ENCODE data around the gene TRIM25. TPM values are rescaled to one million over a fixed set of nuclear protein-coding genes. Genes with fewer than 3 reads are reported as not detected.

Gene TRIM25
- total RNA-seq, 1 experiment from 2014 or later = 36.4 TPM

DNA sequence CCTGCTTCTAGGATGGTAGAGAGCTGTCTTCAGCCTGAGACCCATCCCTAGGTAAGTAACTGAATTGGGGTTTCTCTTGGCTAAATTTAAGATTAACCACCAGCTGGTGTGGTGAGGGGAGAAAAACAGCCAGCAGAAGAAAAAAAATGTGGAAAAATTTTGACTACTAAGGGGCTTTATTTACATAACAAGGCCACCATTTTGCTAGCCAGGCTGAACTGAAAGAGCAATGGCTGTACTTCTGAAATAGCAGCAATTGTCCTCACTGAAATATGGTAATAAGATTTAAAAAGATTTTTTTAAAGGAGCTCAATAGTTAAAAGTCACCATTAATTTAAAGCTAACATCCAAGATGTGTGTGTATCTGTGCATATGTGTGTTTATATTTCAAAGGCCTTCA lies 12.4 kb upstream of the TRIM25 start:
- no peak for DNase-seq (ENCODE audit: low read depth)

DNA sequence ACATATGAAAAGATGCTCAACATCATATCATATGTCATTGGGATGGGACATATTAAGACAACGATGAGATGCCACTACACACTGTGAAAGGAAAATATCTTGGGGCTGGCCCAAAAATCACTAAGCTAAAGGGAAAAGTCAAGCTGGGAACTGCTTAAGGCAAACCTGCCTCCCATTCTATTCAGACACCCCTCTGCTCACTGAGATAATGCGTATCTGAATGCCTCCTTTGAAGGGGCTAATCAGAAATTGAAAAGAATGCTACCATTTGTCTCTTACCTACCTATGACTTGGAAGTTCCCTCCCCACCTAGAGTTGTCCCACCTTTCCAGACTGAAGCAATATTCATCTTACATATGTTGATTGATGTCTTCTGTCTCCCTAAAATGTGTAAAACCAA lies 11.2 kb upstream of the TRIM25 start:
- DNase-seq (ENCODE audit: low read depth) = no peak

DNA sequence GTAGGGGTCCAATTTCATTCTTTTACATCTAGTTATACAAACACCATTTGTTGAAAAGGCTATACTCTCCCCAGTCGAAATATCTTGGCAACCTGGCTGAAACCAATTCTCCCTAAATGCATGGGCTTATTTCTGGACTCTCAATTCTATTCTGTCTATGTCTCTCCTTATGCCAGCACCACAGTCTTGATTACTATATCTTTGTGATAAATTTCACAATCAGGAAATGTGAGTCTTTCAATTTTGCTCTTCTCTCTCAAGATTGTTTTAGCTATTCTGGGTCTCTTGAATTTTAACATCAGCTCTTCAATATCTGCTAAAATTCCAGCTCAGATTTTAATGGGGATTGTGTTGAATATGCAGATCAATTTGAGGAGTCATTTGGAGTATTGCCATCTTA lies 5.9 kb upstream of the TRIM25 start:
- no peak for DNase-seq (ENCODE audit: low read depth)

DNA sequence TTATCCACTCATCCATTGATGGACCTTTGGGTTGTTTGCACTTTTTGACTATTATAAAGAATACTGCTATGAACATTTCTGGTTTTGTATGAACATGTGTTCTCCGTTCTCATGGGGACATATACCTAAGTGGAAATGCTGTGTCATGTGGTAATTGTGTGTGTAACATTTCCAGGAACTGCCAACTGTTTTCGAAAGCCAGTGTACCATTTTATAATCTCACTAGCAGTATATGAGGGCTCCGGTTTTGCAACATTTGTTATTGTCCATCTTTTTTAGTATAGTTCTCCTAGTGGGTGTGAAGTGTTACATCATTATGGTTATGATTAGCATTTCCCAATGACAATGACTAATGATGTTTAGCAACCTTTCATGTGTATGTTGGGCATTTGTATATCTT lies 5.1 kb upstream of the TRIM25 start:
- DNase-seq (ENCODE audit: low read depth) = no peak

DNA sequence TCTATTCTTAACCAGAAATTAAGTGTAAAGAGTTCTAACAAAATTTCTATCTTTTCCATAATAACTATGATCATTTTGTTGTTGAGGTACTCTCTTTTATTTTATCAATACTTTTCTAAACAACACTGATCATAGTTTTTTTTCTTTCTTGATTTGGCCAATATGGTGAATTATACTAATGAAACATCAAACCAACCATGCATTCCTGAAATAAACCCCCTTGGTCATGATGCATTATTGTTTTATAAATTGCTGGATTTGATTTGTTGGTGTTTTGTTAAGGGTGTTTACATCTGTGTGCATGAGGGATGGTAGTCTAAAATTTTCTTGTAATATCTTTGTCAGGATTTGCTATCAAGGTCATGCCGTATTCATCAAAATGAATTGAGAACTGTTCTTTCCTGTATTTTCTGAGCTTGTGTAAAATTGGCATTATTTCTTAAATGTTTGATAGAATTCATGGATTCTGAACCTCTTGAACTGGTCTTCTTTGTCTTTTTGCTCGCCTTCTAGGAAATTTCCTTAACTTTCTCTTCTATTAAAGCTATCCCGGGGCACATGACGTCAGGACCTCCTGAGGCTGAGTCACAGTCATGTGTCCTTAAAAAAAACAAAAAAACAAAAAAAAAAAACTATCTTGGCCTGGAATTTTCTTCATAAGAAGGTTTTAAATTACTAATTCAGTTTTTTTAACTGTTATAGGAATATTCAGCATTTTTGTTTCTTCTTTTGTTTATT lies 3.9 kb upstream of the TRIM25 start:
- DNase-seq (ENCODE audit: low read depth) = no peak

DNA sequence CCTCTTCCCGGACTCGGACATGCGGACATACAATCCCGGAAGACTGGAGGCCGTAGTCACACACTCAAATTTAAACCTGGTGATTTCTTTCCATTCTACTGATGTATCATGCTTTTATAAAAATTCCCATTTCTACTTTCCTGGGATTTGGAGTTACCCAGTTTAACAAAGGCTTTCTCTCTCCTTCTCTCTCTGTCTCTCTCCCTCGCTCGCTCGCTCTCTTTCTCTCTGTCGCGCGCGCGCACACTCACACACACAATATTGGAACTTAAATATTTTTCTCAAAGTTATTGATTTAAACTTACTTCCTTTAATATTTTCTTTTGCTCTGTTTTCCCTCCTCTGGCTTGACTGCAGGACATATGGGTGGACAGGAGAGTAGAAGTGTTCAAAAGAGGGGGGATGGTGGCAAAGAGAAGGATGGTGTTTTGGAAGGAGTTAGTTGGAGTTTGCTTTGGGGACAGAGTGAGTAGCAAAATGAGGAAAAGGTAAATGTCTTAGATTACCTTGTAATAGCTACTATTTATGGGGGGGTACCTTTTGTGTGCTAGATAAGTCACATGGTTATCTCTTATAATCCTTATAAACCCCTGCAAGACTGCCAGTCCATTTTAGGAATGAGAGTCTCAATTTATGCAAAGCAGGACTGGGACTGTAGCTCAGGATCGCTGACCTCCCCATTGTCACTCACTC lies 878 bp upstream of the TRIM25 start:
- DNase-seq (ENCODE audit: low read depth) = peak; percentile 27

DNA sequence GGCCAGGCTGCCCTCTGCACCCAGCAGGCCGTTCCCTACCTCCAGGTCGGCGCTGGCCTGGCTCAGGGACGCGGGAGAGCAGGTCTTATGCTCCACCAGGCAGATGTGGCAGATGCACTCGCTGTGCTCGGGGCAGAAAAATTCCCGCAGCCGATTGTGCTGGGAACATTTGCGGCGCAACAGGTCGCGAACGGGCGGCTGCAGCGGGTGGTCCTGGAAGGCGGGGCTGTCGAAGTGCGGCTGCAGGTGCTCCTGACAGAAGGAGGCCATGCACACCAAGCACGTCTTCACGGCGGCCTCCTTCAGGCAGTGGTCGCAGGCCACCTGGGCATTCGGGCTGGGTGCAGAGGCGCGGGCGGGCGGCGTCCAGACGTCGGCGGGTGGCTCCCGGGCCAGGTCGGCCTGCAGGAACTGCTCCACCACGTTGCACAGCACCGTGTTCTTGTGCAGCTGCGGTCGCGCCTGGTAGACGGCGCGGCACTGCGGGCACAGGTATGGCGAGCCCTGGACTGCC lies 439 bp downstream of the TRIM25 start:
- DNase-seq (ENCODE audit: low read depth) = no peak

DNA sequence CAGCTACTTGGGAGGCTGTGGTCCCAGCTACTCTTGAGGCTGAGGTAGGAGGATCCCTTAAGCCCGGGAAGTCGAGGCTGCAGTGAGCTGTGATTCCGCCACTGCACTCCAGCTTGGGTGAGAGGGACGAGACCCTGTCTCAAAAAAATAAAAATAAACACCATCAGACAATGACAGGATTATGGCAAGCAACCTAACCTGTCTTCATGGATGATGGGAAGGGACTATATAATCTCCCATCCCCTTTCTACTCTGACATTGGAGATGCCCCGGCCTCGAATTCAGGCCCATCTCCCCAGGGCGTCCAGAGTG lies 893 bp downstream of the TRIM25 start:
- DNase-seq (ENCODE audit: low read depth) = no peak

DNA sequence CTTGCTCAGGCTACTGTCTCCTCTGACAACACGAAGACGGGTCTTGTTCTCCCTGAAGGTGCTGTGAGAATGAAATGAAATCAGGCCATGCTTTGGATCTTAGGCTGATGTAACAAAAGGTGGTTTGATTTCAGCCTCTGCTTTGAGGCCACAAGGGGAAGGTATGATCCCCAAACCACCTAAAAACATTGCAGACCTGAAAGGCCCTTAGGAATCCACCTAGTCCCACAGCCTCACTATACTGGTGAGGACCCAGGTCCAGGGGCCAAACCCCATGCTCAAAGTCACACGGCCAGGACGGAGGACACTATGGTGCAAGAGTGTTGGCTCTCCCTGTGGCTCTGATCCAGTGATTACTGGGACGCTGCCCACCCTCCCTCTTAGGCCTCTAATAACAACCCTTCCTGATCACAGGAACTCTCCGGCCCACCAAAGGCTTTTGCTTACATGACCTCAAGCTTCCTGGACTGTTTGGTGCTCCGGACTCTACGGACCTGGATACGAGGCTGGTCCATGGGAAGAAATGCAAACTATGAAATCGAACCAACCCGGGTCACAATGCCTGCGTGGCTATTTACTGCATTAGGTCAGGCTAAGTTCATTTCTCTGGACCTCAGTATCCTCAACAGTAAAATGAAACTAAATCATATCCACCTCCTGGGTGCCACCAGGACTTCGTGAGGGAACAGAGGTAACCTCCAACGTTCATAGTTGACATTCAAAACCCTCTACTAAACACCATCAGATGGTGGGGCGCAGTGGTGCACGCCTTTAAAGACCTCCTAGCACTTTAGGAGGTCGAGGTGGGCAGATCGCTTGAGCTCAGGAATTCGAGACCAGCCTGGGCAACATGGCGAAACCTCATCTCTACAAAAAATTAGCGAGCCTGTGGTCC lies 1.5 kb downstream of the TRIM25 start:
- DNase-seq (ENCODE audit: low read depth) = no peak

DNA sequence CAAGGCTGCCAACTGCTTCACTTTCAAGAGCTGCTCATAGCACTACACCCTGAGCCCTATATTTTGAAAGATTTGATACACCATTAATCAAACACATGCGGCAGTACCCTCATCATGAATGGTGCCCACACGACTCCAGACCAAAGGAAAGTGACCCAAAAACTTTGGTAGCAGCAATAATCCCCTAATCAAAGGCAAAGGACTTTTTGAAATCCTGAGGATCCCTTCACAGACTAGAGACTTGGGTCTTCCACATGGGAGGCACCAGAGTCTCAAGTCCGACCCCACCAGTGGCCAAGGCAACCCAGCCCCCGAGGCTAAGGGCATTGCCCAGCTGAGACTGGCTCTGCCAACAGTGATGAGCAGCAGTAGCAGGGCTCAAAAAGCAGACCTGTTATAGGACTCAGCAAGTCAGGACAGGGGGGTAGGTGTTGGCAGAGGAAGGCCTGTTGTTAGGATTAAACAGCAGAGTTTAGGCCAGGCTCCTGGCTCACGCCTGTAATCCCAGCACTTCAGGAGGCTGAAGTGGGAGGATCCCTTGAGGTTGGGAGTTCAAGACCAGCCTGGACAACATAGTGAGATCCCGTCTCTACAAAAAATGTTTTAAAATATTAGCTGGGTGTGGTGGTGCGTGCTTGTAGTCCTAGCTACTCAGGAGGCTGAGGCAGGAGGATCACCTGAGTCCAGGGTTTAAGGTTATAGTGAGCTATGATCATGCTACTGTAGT lies 3.2 kb downstream of the TRIM25 start:
- DNase-seq (ENCODE audit: low read depth) = no peak

DNA sequence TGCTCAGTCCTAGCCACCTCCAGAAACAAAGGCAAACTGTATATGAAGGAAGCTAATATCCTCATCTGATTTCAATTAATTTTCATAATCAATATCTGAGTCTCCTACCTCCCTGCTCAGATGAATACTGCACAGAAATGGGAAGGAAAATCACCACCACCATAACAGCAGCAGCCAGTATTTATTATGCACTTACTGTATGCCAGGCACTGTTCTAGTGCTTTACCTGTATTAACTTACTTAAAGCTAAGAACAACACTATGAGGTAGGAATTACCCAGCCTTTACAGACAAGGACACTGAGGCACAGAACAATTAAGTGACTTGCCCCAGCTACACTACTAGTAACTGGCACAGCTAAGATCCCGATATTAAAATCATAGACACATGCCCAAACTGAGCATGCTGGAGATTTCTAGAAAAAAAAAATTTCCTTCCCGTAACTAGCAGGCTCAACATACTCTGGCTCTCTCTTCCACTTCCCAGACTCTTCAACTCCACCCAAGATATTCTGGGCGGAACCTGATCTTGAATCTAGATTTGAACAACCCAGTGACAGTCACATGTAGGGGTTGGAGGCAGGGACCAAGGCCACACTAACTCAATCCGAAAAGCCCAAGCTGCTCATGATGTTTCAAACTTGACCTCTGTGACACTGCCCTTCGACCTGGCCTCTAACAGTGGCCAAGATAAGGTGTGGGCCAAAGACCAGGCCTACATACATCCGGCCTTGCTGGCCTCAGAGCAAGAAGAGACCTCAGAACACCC lies 3.9 kb downstream of the TRIM25 start:
- DNase-seq (ENCODE audit: low read depth) = no peak

DNA sequence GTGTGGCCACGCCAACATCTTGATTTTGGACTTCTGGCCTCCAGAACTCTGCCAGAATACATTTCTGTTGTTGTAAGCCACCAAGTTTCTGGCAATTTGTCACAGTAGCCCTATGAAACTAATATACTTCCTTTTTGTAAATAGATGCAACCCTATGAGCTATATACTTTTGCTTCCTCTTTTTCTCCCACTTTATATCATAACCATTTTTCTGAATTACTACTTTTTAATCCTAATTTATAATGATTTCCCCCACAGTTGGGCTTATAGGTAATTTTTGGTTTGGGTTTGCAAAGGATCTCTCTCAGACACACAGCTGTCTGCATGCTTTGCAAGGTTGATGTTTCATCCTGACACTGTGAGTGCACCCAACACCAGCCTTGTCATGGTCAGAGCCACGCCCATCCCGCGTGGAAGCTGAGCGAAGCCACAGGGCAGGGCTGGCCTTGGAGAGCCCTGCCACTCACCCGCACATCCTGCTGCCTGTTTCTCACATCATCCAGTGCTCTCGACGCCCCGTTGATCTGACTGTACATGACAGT lies 5.8 kb downstream of the TRIM25 start:
- peak; percentile 41 for DNase-seq (ENCODE audit: low read depth)

DNA sequence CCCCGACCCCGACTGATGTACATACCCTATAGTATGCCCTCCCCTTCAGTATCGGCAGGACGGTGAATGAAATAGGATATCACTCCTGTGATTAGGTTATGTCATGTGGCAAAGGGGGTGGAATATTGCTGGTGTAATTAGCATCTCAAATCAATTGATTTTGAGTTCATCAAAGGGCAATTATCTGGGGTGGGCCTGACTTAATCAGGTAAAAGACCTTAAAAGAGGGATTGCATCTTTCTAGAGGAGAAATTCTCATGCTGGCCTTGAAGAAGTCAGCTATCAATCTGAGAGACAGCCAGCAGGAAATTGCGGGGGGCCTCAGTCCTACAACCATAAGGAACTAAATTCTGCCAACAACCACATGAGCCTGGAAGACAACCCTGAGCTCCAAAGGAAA lies 10.3 kb downstream of the TRIM25 start:
- no peak for DNase-seq (ENCODE audit: low read depth)

DNA sequence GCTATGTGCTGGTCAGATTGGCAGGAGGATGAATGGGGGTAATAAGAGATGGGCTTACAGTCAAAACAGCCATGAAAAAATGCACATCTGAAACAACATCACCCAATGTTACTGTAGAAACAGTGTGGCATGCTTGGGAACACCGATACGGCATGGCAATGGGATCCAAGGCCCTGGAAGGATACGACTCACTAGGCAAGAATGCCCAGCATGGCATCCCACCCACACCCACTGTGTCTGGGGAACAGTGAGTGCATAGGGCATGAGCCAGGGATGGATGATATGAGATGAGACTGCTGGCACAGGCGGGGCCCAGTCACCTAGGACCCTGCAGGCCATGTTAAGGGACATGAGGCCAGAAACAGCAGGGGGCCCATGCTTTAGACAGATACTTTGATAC lies 11.5 kb downstream of the TRIM25 start:
- DNase-seq (ENCODE audit: low read depth) = peak; percentile 86

DNA sequence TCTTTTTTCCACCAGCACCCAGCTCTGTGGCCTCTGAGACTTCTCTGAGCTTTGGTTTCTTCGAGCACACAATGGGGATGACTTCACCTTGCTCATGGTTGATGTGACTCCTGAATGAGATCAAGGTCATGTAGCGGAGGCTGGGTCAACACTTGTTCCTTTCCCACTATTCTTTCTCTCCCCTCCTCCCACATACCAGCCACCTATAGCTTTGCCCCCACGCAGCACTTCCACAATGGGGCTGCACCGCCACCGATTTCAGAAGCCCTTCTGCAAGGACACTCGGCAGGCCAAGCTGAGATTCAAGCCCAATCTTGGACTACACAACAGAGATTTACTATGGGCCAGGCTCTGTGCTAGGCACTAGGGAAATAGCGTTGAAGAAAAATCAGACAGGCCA lies 14.4 kb downstream of the TRIM25 start:
- DNase-seq (ENCODE audit: low read depth) = no peak

DNA sequence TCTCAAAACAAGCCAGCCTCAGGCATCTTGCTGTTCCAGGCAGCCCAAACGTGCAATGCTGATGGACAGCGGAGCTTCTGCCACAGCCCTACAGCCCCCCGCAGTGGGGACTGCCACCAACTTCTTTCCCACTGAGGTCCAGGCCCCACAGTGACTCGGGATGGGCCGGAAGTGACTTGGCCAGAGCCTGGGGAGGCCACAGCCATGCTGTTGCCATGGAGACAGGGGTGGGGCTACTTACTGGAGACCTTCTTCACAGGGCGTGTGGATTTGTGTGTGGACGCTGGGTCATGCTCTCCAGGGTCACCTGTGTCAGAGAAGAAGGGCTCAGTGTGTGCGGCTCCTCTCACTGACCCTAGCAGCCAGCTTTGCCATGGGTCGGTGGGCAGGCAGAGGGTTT lies 15.0 kb downstream of the TRIM25 start:
- no peak for DNase-seq (ENCODE audit: low read depth)

DNA sequence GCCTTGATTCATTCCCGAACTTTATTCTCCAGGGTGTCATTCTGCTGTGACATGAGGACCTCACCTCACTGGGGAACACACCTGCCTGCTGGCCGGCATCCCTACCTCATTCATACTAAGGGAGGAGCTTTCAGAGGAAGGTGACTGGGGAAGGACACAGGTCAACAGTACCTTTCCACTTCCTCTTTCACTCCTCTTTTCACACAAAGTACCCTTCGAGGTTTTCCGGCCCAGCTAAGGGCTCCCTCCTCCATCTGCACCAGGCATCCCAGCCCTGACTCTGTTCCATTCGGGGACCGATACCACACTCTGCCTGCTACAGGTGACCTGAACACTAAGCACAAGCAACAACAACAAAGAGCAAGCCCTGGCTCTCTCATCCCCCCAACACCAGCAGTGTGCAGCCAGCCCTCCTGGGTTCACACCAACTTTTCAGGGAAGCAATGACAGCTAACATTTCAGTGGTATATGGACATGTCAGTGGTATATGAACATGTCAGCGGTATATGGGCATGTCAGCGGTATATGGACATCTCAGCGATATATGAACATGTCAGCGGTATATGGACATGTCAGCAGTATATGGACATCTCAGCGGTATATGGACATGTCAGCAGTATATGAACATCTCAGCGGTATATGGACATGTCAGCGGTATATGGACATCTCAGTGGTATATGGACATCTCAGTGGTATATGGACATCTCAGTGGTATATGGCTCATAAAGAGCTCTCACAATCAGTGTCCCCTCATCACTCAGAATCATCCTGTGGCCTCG lies 16.0 kb downstream of the TRIM25 start:
- DNase-seq (ENCODE audit: low read depth) = no peak

DNA sequence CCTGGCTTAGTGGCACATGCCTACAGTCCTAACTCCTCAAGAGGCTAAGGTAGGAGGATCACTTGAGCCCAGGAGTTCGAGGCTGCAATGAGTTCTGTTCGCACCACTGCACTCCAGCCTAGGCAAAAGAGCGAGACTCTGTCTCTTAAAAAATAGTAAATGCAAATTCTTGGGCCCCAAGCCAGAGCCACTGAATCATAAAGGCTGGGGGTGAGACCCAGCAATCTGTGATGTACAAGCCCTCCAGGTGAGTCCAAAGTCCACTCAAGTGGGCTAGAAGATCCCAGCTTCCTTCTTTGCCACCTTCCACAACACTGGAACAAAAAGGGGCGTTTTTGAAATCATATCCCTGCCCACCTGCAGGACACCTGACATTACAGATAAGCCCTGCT lies 16.9 kb downstream of the TRIM25 start:
- no peak for DNase-seq (ENCODE audit: low read depth)

DNA sequence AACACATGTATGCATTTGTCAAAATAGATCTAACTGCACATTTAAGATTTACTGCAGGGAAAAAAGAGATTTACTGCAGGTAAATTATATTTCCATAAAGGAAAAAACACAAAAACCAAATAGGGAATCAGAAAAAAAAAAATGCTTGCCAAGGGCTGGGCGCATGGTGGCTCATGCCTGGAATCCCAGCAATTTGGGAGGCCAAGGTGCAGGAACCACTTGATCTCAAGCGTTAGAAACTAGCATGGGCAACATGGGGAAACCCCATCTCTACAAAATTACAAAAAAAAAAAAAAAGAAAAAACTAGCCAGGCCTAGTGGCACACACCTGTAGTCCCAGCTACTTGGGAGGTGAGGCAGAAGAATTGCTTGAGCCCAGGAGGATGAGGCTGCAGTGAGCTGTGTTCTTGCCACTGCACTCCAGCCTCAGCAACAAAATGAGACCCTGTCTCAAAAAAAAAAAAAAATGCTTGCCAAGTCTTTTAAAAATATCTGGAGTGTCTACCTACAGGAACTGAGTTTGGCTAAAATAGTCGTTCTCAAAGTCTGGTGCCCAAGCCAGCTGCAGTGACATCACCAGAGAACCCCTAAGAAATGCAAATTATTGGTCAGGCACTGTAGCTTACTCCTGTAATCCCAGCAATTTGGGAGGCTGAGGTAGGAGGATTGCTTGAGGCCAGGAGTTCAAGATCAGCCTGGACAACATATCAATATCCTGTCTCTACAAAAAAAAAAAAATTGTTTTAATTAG lies 17.5 kb downstream of the TRIM25 start:
- no peak for DNase-seq (ENCODE audit: low read depth)
